22Rv1 (cell line): ENCODE results near the gene HLCS.
A peak's percentile ranks its signal among the peaks of the same experiment; 100 is the strongest.

Experiments
- H3K27ac ChIP-seq: fragments of 450-650 bp; 2 replicates; pipeline ENCODE4 v1.5.1; 2017
- CTCF ChIP-seq: fragments of 450-650 bp; IDR thresholded peaks from 2 replicates; pipeline ENCODE4 v1.5.1; 2017; ENCODE audit warnings: mild to moderate bottlenecking
- ZFX ChIP-seq: fragments of 450-650 bp; IDR thresholded peaks from 2 replicates; pipeline ENCODE4 v1.6.1; 2017; ENCODE audit warnings: antibody characterized with exemption, borderline replicate concordance

HLCS gene

GRCh38 chr21:36723371-36723881 is 243.0 kb downstream of the HLCS start:
- no peak for TF ChIP-seq CTCF
- TF ChIP-seq ZFX: no peak
- H3K27ac ChIP-seq: no peak overlapping the region

DNA sequence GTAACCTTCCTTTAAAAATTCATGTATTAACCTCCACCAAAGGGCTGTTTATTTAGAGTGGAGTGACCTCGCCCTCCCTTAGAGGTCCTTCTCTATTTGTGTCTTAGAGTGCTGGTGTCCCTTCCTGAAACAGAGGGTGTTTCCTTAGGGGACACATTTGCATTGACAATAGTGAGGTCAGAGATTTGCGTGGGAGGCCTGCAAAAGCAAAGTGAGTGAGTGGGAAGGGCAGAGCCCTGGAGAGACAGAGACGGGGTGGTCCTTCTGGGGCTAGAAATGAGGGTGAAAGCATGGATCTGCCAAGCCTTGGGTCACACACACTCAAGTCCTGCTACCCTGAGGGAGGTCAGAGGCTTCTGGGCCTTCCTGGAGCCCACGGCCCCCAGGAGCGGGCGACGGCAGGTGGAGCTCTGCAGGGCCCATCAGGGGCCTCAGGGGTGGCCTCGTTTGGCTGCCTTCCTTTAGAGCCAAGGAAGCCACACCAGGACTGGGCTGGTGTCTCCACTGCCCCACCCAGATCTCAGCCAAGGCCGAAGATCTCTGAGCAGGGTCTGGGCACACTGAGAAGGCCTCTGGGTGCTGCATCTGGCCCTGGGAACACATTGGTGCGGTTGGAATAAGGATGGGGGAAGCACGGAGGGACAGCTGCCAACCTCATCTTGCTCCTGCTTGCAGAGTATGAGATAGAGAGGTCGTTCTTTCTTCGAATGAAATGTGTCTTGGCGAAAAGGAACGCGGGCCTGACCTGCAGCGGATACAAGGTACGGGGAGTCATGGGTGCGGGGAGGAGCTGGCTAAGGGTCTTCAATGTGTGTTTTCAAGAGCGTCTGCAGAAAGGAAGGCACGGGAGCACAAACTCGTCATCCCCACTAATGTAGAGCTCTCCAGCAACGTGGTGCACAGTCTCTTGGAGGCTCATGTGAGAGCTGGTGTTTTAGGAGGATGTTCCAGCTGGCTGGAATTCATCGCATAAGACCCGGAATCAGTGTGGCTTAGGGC is 243.8 kb downstream of the HLCS start:
- H3K27ac ChIP-seq: no peak overlapping the region
- TF ChIP-seq CTCF (no peak), ZFX (no peak)

GRCh38 chr21:36721817-36722216 is 244.7 kb downstream of the HLCS start:
- no peak for TF ChIP-seq ZFX
- TF ChIP-seq CTCF: no peak

GRCh38 chr21:36719614-36720013 is 246.9 kb downstream of the HLCS start:
- H3K27ac ChIP-seq: peak overlapping the region; percentile 97
- TF ChIP-seq CTCF: peak; percentile 73
- no peak for TF ChIP-seq ZFX

More at GRCh38 chr21:36721817-36722216, 244.7 kb downstream of the HLCS start:
- no peak overlapping the region for H3K27ac ChIP-seq

GRCh38 chr21:36718951-36719501 is 247.4 kb downstream of the HLCS start:
- TF ChIP-seq ZFX: no peak
- TF ChIP-seq CTCF: no peak
- peak overlapping the region; percentile 97 for H3K27ac ChIP-seq

- no peak for TF ChIP-seq CTCF
- no peak for TF ChIP-seq ZFX
- peak overlapping the region; percentile 97 for H3K27ac ChIP-seq
Measured at GRCh38 chr21:36717976-36718375, 248.5 kb downstream of the HLCS start.
